Esophagus squamous epithelium (tissue), 4 donors: ENCODE results near the gene HNRNPC.

Source experiments
- CTCF ChIP-seq, 6 experiments: fragments of 450-650 bp in 4 of 6; fragments of 200-600 bp in 2 of 6; sonication (generic) in 2 of 6; IDR thresholded peaks; one replicate each; pipeline ENCODE4 v1.5.1; 2016 to 2019; ENCODE audit warnings: antibody characterized with exemption in 6 of 6, mild to moderate bottlenecking in 4 of 6, moderate library complexity in 4 of 6
- POLR2A ChIP-seq, 4 donors: fragments of 450-650 bp; IDR thresholded peaks; one replicate each; pipeline ENCODE4 v1.6.1; 2017; ENCODE audit warnings: antibody characterized with exemption in 4 of 4, mild to moderate bottlenecking in 4 of 4, moderate library complexity in 3 of 4

- no peak for TF ChIP-seq CTCF (IDR thresholded peaks at IDR 0.05)
- no peak for TF ChIP-seq POLR2A (IDR thresholded peaks at IDR 0.05)
These were observed 62.2 kb downstream of the HNRNPC start for GRCh38 chr14:21206753-21207684.
